Activated T-helper 1 cell treated with anti-CD3 and anti-CD28 coated beads, Interleukin-2, amount 50 U/mL, for 16 hours (primary cell): ENCODE results near the gene ADCY4.

ENCODE experiments used
- DNase-seq, 2 donors: peaks; one replicate each; pipeline ENCODE4 v3.0.0-alpha.2; 2020; ENCODE audit warnings: low read depth in 1 of 2, low spot score in 1 of 2

The ADCY4 gene

DNA sequence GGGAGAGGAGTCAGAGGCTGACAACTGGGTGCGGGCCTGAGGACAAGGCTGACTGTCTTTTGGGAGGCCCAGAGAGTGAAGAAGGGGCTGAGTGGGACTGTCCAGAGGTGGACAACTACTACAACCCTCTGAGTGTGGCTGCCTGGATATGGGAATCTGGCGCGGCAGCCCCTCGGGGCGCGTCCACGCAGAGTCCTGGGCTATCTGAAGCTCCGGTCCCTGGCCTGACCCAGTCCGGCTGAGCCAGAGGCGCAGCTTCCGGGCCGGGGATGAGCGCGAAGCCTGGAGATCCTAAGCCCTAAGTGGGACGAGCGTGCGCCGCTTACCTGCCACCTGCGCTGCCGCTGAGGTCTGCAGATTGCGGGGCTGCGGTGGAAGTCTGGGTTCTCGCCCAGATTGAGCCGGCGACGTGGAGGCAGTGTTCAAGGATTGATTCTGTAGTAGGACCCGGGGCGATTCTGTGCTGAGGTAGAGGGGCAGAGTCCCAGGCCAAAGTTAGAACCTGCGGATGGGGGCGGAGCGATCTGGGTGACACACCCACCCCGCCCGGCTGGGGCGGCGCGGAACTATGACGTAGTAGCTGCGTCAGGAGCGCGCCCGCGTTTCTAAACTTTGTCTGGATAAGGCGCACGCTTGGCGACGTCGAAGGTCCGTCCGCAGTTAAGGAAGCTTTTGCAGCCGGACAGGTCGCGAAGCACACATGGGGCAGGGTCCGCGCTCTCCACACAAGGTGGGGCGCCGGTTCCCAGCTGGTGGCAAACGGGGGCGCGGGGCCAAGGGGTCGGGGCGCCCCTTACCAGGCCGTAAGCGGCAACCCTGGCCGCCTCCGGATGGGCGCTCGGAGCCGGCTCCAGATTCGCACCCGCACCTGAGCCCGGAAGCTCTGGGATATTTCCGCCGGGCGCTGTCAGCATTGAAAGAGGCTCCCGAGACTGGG lies 35.3 kb downstream of the ADCY4 start, which contains the start of the genes DHRS1 and NOP9:
DHRS1 (minus strand) TSS at position 526 of the 937 bp plus-strand sequence. CDS start 674 bp downstream, outside the sequence.
NOP9 (plus strand) TSS at position 596 of the 937 bp plus-strand sequence; CDS start at position 701, 105 bp downstream.
- DNase-seq, result peak; percentile 89 to 92

DNA sequence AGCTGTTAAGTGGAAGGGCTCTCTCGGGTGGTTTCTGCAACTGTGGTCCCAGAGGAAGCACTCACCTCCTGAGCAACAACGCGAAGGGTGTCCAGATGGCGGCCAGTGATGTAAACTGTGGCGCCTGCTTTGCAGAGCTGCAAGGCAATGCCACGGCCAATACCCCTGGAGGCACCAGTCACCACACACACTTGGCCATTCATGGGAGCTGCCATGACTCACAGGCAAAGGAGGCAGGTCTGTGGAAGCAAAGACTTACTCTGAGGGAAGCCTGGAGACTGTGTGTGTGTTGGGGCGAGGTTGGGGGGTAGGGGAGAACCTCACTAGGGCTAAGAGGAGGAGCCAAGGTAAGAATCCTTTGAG lies 36.0 kb downstream of the ADCY4 start:
- DNase-seq, result no peak

DNA sequence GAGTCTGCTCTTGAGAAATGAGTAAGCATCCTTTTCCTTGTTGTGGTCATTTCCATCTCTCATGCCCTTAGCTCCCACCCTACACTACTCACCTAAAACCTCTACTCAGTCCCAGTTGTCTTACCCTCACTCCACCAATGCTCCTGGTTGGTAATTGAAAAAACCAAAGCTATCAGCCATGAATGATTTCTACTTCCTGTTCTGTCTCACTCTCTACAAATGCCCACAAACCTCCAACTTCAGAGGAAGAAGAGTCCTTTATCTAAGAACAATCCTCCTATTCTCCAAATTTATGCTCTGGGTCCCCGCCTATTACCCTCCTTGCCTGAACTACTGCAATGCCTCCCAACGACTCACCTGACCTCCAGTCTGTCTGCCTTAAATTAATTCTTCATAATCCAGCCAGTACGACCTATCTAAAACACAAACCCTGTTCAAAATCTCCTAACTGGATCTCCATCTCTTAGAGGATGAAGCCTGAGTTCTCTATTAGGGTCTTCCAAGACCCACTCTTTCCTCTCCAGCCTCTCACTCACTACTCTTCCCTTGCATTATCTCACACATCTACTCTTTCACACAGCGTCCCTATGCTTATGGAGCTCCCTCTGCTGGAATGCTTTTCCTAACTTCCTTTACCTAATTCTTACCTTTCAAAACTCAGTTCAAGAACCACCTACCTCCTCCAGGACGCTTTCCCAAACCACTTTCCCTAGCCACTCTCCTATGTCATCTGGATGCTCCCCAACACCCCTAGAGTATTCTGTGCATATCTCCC lies 37.5 kb downstream of the ADCY4 start:
- no peak for DNase-seq

DNA sequence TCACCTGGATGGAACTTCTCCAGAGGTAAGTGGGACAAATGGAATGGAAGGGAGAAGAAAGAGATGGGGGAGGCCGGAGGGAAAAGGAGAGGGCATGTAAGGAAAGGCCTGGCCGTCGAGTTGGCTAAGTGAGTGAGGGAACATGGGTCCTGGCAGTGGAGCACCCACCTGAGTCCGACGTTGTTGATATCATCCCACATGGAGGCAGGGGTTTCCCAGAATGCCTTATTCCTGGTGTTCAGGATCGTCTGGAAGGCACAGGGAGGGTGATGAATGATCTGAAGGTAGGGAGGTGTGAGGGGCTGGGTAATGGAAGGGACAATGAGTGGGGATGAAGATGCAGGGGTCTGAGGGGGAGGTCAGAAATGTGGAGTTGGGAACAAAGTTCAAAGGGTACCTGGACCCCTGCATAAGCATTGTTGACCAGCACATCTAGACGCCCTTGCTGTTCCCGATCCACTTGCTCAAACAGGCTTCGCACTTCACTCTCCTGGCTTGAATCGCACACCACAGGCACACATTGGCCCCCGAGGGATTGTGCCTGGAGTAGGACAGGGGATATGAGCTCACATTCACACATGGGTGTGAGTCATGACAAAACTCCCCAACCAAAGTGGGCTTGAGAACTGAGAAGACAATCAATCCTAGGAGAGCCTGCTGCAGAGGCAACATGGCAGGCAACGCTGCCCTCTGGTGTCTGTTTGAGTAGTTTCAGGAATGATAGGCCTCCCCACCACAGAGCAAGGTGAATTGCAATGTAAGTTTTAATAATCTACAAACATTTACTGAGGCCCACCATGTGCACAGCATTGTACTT lies 38.3 kb downstream of the ADCY4 start:
- DNase-seq, result peak; percentile 35 to 59

DNA sequence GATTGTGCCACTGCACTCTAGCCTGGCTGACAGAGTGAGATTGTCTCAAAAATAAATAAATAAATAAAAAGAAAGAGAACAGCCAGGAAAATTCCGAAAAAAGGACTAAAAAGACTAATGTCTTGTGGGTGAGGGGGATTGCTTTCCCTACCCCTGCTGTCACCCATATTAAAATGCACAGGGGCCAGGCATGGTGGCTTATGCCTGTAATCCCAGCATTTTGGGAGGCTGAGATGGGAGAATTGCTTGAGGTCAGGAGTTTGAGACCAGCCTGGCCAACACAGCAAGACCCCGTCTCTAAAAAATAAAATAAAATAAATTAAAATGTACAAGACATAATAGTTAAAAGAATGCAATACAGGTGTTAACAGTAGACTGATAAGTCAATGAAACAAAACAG lies 41.3 kb downstream of the ADCY4 start:
- no peak for DNase-seq

DNA sequence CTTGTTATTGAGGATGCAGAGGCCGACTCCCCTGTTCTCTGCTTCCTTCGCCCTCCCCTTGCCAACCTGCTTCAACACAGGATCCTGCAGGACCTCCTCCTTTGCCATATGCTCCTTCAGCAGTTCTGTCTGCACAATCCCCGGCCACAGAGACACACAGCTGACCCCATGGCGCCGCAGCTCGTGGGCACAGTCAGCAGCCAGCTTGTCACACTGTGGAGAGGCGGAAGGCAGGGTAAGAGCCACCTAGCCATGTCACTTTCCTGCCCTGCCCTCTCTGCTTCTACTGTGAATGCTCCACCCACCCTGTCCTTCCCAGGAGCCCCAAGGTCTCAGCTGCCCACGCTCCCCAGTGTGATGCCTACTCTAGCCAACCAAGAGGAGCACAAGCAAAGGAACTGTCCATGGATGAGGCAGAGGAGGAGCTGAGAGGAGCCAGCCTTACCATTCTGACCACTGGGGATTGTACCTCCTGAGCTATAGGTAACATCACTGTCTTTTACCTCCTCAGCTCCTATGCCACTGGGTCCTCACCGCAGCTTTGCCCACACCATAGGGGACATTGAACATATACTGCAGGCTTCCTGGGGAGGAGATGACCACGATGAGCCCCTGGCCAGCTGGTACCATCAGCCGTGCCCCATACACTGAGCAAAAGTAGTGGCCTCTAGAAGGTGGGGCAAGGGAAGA lies 42.6 kb downstream of the ADCY4 start:
- no peak for DNase-seq

DNA sequence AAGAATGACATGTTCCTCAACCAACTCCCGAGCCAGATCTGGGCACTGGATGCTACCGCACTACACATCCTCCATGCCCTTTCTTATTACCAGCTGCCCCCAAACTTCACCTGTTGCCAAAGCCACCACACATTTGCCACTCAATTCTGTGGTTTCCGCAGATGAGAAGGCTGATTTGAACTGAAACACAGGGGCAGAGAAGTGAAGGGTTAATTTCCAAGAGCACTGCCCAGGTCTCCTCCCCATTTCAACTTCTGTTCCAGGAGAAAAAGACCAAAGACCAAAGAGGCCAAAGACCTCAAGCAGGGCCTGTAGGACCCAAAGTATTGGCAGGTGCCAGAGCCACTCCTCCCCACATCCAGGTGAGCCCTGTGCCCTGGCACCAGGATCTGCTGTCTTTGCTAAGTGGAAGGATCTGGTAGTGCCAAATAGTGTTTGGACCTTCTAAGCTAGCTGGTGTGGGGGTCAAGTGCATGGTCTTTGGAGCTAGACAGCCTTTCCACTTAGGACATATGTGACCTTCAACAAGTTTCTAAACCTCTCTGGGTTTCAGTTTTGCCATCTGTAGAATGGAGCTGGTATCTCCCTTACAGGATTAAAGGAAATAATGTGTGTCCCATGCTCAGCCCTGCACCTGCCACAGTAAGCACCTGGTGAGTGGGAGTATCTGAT lies 43.3 kb downstream of the ADCY4 start:
- DNase-seq, result no peak

DNA sequence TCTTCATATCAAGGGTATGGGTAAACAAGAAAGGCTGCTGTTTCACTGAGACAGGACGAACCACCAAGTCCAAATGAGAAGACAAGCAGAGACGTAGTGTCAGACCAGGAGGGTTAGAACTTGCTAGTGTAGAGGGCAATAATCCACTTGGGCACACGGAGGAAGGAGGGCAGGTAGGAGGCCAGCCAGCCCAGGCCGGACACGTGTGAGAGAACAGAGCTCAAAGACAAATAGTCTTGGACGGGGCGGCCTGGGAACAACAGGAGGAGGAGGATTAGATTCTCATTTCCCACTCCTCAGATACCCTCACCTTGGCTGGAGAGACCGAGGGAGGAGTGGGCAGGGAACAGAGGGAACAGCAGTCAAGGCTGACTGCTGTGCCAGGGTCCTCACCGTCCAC lies 44.1 kb downstream of the ADCY4 start:
- no peak for DNase-seq

DNA sequence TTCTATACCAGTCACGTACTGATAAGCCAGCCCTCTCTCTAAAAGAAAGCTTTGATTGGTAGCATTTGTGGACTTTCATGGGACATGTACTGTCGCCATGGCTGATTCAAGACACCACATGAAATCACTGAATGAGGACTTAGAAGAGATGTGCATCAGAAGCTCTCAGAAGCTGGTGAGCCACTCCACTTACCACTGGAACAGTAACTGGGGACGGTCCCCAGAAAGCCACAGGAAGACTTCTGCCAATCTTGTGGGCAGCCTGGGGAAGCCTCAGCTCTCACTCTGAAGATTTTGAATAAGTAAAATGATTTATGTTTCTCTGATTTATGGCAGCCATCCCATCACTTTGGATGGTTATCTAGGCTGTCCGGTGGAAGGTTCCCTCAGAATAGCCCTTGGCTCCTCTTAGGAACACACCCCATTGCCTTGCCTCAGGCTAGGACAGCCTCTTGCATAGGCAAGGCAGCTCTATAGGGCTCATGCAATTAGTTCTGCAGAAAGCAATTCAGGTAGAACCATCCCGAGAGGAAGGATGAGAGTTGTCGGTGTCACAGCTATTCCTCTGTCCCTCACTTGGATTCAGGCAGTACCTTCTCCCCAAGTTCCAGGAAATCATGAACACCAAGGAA lies 45.1 kb downstream of the ADCY4 start:
- DNase-seq, result no peak

DNA sequence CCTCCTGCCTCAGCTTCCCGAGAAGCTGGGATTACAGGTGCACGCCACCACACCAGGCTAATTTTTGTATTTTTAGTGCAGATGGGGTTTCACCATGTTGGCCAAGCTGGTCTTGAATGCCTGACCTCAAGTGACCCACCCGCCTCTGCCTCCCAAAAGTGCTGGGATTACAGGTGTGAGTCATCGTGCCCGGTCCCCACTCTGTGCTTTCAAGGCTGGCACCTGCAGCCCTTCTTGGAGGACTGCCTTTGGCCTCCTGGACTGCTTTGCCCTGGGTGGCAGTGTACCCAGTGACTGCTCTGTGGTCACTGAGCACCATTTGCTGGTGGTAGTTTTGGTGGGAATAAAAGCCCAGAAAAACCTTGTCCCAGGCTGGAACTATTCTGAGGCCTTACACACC lies 47.9 kb downstream of the ADCY4 start:
- DNase-seq, result no peak

DNA sequence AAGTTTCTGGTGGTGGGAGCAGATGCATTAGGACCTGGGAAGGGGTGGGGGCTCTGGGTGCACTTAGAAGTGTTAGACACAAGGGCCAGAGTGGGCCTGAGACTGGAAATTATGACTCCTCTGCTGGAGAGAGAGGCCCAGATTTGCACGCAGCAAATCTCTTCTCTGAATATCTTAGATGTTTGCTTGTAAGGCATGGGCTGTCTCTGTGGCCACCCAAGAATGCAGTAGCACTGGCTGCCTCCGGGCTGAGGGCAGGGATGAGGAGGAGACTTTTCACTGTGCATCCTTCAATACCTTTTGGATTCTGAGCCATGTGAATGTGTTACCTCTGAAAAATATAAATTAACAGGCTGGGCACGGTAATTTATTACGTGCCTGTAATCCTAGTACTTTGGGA lies 49.5 kb downstream of the ADCY4 start:
- no peak for DNase-seq

DNA sequence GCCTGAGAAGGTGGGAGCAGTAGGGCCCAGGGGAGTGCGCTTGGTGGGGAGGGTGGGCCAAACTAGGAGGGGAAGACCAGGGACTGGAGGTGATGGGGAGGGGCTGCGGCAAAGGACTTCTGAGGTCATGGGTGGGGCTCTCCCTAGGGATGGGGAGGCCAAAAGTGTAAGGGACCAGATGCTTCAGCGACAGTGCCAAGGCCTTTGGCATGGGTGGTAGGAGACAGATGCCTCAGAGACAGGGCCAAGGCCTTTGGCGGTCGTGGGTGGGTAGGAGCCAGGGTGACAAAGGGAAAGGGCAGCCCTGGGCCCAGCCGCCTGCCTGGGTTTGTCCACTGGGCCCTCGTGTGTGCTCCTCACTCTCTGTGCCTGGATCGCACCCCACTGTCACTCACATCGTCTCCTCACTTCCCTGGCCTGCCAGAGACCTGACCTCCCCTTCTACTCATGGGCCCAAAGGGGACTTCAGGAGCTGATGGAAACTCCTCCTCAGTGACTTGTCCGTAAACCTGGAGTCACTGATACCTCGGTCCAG lies 50.3 kb downstream of the ADCY4 start:
- no peak for DNase-seq

DNA sequence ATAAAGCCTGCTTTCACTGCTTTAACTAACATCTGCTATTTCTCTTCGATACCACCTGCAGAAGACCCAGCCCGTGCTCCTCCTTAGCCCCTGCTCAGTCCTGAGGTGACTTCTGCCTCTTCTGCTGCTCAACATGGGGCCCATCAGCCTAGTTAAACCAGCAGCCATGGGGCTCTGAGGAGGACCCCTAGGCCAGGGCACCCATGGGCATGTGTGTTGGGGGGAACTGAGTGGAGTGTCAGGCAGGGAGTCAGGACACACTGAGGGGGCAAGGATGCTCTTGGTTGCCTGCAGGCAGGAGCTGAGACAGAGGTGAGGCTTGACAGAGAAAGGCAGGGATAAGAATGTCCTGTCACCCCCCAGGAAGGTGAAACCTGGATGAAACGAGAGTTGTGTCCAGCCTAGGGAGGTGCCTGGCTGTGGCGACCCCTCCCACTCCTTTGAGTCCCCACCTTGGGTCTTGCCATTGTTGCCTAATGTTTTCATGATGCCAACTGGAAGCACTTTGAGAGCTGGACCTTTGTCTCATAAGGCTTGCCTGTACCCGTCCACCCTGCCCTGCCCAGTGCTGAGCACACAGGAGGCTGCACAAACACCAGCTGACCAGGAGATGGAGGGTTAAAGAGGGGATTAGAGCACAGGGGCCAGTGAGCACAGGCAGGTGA lies 50.9 kb downstream of the ADCY4 start:
- no peak for DNase-seq

DNA sequence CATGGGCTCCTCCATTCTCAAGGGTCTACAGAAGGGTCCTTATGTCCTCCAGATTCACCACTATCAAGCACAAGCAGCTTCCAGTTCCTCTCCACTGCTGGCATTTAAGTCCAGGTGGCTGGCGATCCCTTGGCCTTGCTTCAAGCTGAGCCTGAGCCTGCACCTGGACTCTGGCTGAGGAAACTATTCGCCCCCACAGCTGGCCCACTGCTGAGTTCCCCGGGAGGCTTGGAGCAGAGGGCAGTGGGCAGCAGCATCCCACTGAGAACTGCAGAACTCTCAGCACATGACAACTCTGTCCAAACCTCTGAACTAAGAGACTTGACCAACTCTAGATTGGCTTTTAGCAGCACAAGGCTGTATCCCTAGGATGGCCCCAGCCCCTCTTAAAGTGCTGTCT lies 52.1 kb downstream of the ADCY4 start:
- DNase-seq, result no peak

DNA sequence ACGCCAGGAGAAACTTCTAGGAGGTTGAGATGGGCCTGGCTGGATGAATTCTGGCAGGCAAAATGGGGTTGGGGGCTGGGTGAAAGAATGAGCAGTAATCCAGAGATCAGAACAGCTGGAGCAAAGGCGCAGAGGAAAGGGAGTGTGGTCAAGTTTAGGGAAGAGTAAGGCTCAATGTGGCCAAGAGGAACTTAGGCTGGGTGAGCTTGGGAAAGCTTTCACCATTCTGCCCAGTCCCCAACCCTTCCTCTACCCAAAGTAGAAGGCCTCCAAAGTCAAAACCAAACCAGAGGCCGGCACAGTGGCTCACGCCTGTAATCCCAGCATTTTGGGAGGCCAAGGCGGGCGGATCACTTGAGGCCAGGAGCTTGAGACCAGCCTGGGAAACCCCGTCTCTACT lies 53.2 kb downstream of the ADCY4 start:
- DNase-seq, result no peak

DNA sequence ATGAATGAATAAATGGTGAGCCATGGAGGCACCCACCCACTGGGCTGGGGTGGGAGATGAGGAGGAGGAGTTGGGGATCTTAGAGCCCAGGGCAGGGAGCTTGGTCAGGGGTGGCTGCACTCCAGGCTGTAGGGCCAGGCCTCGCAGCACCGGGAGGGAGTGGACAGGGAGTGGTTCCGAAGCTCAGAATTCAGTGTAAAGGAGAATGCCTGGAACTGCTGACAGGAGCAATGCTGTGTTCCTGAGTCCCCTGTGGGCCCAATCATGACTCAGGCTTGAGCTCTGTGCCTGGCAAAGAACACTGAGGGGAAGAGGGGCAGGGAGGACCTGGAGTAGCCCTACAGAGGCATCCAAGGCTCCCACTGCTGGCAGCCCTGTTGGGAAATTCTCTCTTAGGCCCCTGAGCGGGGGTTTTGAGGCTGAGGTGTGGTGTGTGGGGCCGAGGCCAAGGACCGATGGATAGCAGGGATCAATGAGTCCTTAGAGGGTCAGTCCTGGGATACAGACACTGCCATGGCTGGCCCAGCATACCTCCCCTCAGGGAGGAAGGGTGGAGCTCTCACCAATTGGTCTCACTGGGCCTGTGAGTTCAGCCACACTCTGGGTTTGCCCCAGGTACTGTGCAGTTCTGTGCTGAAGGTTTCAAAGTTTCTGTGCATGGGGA lies 53.9 kb downstream of the ADCY4 start:
- no peak for DNase-seq

DNA sequence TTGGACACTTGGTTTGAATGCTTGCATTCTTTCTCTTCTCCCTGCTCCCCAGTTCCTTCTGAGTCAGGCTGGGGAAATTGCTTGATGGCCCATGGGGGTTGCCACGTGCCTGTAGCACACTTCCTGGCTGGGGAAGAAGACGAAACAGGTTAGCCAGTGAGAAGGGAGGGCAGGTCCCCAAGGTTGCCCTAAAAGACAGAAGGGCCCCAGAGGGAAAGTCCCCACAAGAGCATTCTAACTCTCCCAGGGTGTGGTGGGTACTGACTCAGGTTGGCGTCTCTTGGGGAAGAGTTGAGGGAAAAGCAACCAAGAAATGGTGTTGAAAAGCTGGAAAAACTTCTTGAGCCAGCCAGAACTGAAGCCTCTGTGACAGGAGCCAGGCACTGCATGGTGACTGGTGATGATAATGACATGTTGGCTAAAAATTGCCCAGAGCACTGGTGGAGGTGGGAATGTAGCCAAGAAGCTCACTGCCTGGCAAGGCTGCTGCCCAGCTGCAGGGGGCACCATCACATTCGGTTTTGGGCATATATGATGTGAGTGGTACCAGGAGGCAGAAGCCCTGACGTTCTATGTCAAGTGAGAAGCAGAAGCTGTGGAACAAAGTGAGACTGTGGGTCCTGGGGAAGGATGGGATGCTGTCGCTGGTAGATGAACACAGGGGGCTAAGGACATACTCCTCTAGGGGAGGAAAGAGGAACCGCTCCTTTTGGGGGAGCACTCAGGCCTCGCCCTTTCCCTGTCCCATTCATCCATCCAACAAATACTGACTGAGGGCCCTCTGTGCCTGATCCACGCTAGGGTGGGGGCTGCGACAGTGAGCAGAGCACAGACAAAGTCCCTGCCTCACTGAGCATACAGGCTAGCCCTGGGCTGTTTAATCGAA lies 55.3 kb downstream of the ADCY4 start:
- peak in 1 of 2 donors; percentile 9 for DNase-seq
